Measurements from ENCODE around the gene ADGRF1. TPM values are rescaled to one million over a fixed set of nuclear protein-coding genes. Genes with fewer than 3 reads are reported as not detected.

The ADGRF1 gene
- polyA plus RNA-seq, 1 experiment, result not detected

DNA sequence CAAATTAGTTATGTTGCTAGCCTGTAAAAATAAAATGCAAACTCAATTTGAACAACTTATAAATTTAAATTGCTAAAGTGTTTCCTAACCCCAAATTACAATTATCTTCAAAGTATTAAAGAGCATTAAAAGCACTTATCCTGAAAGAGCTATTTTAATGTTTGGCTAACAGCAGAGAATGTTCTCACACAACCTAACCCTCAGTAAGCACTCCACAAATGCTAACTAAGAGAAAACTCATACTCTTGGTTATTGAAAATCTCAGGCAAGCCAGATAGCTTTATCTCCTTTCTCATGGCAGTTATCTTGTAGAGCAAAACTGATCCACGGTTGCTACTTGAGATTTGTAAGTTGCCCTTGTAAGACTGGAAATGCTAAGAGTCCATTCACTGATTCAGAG lies 30.5 kb upstream of the ADGRF1 start:
- TF ChIP-seq CTCF (IDR thresholded peaks at IDR 0.05; ENCODE audit: insufficient read depth, low read depth, low read length), result no peak
- Histone ChIP-seq H3K36me3 (ENCODE audit: control insufficient read depth, insufficient read depth, low read length) (no peaks in the 10 kb centered on the region), H3K27me3 (ENCODE audit: control insufficient read depth, insufficient read depth, low read length) (peaks cover 7% of the 10 kb centered on the region), H3K4me3 (ENCODE audit: low read depth, low read length) (no peak overlapping the region)
- ChIA-PET CTCF (interaction anchor here (1.0 to 1.3 kb wide), 4 partner anchors 12 to 224 kb away, joined by 3 to 5 read pairs (median 4); no protein-coding TSS in a partner anchor), POLR2A (no interaction called here)
- no peak for DNase-seq (ENCODE audit: low read depth)

- Histone ChIP-seq H3K36me3 (ENCODE audit: control insufficient read depth, insufficient read depth, low read length) (no peaks in the 10 kb centered on the region), H3K4me3 (ENCODE audit: low read depth, low read length) (no peak overlapping the region), H3K27me3 (ENCODE audit: control insufficient read depth, insufficient read depth, low read length) (peaks cover 5% of the 10 kb centered on the region)
- ChIA-PET POLR2A (no interaction called here), CTCF (no interaction called here)
- no peak for DNase-seq (ENCODE audit: low read depth)
- TF ChIP-seq CTCF (IDR thresholded peaks at IDR 0.05; ENCODE audit: insufficient read depth, low read depth, low read length), result no peak
These were observed 29.5 kb upstream of the ADGRF1 start for GRCh38 chr6:47071681-47072080.

DNA sequence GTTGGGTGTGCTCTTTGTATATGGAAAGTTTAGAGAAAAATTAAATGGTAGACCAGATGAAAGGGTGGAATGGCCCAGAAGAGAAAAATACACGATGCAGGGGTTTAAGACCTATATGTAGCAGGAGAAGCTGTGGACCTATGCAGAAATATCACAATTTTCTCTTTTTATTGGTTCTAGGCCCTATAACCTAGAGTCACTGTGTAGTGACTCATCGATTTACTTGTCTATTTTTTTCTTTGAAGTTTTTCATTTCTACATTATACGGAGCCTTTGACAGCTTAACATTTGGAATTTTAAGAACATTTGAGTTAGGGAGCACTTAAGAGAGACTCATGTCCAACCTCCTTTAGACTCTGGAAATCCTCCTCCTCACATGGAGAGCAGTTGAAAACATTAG lies 28.3 kb upstream of the ADGRF1 start:
- ChIA-PET CTCF (interaction anchor here (0.6 to 1.5 kb wide), 5 partner anchors 16 to 1025 kb away, joined by 3 to 4 read pairs (median 3); partner anchors contain the start of gene TNFRSF21), POLR2A (no interaction called here)
- TF ChIP-seq CTCF (IDR thresholded peaks at IDR 0.05; ENCODE audit: insufficient read depth, low read depth, low read length), result no peak
- Histone ChIP-seq H3K4me3 (ENCODE audit: low read depth, low read length) (no peak overlapping the region), H3K27me3 (ENCODE audit: control insufficient read depth, insufficient read depth, low read length) (peaks cover 1% of the 10 kb centered on the region; the same call in 1 of the 2 replicates), H3K36me3 (ENCODE audit: control insufficient read depth, insufficient read depth, low read length) (no peaks in the 10 kb centered on the region)
- no peak for DNase-seq (ENCODE audit: low read depth)

- POLR2A ChIA-PET, result no interaction called here
- no peaks in the 10 kb centered on the region for H3K36me3 ChIP-seq (ENCODE audit: control insufficient read depth, insufficient read depth, low read length)
- no peak for DNase-seq (ENCODE audit: low read depth)
- TF ChIP-seq CTCF (IDR thresholded peaks at IDR 0.05; ENCODE audit: insufficient read depth, low read depth, low read length), result no peak
- H3K27me3 ChIP-seq (ENCODE audit: control insufficient read depth, insufficient read depth, low read length), result no peaks in the 10 kb centered on the region; the same call in 1 of the 2 replicates
- H3K4me3 ChIP-seq (ENCODE audit: low read depth, low read length), result no peak overlapping the region
- CTCF ChIA-PET, result interaction anchor here (1.3 kb wide), 1 partner anchor 17 kb away, joined by 3 read pairs; no protein-coding TSS in a partner anchor
These were observed 27.0 kb upstream of the ADGRF1 start for GRCh38 chr6:47069156-47069555.

GRCh38 chr6:47066418-47066817 lies 24.3 kb upstream of the ADGRF1 start:
- no peak overlapping the region for H3K4me3 ChIP-seq (ENCODE audit: low read depth, low read length)
- no peaks in the 10 kb centered on the region for H3K36me3 ChIP-seq (ENCODE audit: control insufficient read depth, insufficient read depth, low read length)
- H3K27me3 ChIP-seq (ENCODE audit: control insufficient read depth, insufficient read depth, low read length), result no peaks in the 10 kb centered on the region
- CTCF ChIA-PET, result interaction anchor here (0.6 kb wide), 1 partner anchor 131 kb away, joined by 3 read pairs; no protein-coding TSS in a partner anchor
- no peak for TF ChIP-seq CTCF (IDR thresholded peaks at IDR 0.05; ENCODE audit: insufficient read depth, low read depth, low read length)
- POLR2A ChIA-PET, result no interaction called here
- no peak for DNase-seq (ENCODE audit: low read depth)
